Activated naive CD4-positive, alpha-beta T cell treated with anti-CD3 and anti-CD28 coated beads for 36 hours (primary cell): ENCODE measurements around the gene EYA4. TPM values are rescaled to one million over a fixed set of nuclear protein-coding genes. Genes with fewer than 3 reads are reported as not detected.

Experiments
- CTCF ChIA-PET: fragments of 350-600 bp; sonication (Branson Sonifier 250); formaldehyde crosslinking; loops from one replicate; lab custom pipeline; 2021; ENCODE audit warnings: antibody characterized with exemption; lab: Charles Lee
- DNase-seq: peaks from one replicate; pipeline ENCODE4 v3.0.0-alpha.2; 2020
- H3K27ac Mint-ChIP-seq: one replicate; pipeline ENCODE4 v1.8.0; 2021; ENCODE audit warnings: mild to moderate bottlenecking, mixed read lengths
- H3K27me3 Mint-ChIP-seq: one replicate; pipeline ENCODE4 v1.8.0; 2021; ENCODE audit warnings: low read depth, mixed read lengths
- H3K36me3 Mint-ChIP-seq: one replicate; pipeline ENCODE4 v1.8.0; 2021; ENCODE audit warnings: low read depth, mixed read lengths
- H3K4me1 Mint-ChIP-seq: one replicate; pipeline ENCODE4 v1.8.0; 2021; ENCODE audit warnings: low read depth, mixed read lengths
- H3K4me3 Mint-ChIP-seq: one replicate; pipeline ENCODE4 v1.8.0; 2021; ENCODE audit warnings: mild to moderate bottlenecking, moderate library complexity, mixed read lengths
- H3K9me3 Mint-ChIP-seq: one replicate; pipeline ENCODE4 v1.8.0; 2021; ENCODE audit warnings: mixed read lengths
- intact Hi-C: fragments of 100-400 bp; cut with micrococcal nuclease; formaldehyde crosslinking; loops from one replicate; pipeline ENCODE4 v1.15.1; 2023
- total RNA-seq, 2 experiments: library from RNA; stranded (reverse); gene quantifications; one replicate each; pipeline ENCODE4 v1.2.3, GENCODE V29; 2021

EYA4 gene, protein sequence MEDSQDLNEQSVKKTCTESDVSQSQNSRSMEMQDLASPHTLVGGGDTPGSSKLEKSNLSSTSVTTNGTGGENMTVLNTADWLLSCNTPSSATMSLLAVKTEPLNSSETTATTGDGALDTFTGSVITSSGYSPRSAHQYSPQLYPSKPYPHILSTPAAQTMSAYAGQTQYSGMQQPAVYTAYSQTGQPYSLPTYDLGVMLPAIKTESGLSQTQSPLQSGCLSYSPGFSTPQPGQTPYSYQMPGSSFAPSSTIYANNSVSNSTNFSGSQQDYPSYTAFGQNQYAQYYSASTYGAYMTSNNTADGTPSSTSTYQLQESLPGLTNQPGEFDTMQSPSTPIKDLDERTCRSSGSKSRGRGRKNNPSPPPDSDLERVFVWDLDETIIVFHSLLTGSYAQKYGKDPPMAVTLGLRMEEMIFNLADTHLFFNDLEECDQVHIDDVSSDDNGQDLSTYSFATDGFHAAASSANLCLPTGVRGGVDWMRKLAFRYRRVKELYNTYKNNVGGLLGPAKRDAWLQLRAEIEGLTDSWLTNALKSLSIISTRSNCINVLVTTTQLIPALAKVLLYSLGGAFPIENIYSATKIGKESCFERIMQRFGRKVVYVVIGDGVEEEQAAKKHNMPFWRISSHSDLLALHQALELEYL
- total RNA-seq = not detected

DNA sequence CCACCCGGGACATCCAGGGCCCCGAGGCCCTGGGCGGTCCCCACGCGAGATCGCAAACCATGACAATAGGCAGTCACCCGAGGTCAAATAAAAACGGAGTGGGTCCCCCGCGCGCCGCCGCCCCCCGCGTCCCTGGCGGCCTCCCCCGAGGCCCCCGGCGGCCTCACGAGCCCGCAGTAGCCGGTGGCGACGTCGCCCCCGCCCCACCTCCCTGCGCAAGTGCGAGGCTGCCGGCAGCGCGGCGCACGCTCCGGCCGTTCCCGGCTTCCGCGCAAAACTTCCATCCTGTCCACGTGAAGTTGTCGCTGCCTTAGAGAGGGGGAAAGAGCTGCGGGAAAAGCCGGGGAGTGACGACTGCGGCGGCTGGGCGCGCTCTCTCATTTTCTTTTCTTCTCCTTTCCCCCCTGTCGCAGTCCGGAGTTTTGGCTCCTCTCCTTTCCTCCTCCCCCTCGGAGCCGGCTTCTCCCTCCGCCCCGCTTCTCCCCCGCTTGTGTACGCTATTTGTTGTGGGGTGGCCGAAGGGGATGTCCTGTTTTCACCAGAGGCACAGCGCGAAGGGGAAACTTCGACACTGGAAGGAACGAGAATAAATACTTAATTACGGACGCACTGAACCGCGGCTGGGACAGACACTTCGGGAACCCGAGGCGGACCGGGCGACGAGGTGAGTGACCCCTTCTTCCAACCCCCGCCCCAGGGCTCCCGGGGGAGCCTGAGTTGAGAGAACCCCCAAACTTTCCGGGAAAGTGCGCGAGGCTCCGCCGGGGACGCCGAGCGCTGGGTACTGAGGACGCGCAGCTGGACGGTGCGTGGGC, at the start of gene EYA4:
TSS of gene EYA4 (plus strand) at position 272 of the 815 bp plus-strand sequence. CDS start 33,424 bp downstream, outside the sequence.
- CTCF ChIA-PET = no interaction called here
- peaks cover 41% of the 10 kb centered on the region for H3K27me3 Mint-ChIP-seq
- no peaks in the 10 kb centered on the region for H3K36me3 Mint-ChIP-seq
- H3K4me3 Mint-ChIP-seq = peak within 1 kb of the TSS; percentile 36
- intact Hi-C loops = loop anchor here (5.0 kb wide), 1 partner anchor 651 kb away; no protein-coding TSS in a partner anchor
- no peaks in the 10 kb centered on the region for H3K9me3 Mint-ChIP-seq
- no peak for DNase-seq
- H3K27ac Mint-ChIP-seq = no peak within 1 kb of the TSS
- peaks cover 20% of the 10 kb centered on the region for H3K4me1 Mint-ChIP-seq

DNA sequence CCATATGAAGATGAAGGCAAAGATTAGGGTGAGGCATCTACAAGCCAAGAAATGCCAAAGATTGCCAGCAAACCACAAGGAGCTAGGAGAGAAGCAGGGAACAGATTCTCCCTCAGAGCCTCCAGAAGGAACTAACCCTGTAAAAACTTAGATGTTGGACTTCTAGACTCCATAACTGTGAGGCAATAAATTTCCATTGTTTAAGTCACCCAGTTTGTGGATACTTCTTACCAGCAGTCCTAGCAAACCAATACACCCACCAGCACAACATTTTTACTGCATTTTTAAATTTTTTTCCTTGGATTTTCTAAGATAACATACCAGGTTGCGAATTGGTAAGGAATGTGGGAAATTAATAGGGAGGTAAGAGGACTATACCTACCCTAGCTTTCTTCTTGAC, 47.8 kb upstream of the EYA4 start:
- Mint-ChIP-seq H3K4me3 (no peak overlapping the region), H3K27ac (no peak overlapping the region), H3K9me3 (no peaks in the 10 kb centered on the region), H3K27me3 (no peaks in the 10 kb centered on the region), H3K36me3 (no peaks in the 10 kb centered on the region), H3K4me1 (no peaks in the 10 kb centered on the region)
- DNase-seq = no peak
- CTCF ChIA-PET = interaction anchor here (0.7 kb wide), 1 partner anchor 10 kb away, joined by 3 read pairs; no protein-coding TSS in a partner anchor
- intact Hi-C loops = no loop called here

DNA sequence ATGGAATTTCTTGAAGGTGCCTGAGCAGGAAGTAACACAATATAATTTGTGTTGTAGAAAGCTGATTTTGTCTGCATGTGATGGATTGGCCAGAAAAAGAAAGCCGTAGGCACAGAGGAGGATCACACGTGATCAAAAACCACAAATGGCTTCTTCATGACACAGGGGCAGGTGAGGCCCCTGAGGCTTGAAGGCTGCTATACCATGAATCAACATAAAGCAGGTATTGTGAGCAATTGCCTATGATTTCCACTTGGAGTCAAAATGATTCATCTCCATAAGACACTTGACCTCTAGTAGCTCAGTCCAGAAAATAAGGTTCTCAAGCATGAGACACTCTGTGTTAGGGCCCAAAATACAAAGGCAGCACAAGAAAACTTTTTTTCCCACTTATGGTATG, 42.4 kb upstream of the EYA4 start:
- no peak overlapping the region for H3K4me3 Mint-ChIP-seq
- no peak overlapping the region for H3K27ac Mint-ChIP-seq
- DNase-seq = no peak
- intact Hi-C loops = no loop called here
- no peaks in the 10 kb centered on the region for H3K4me1 Mint-ChIP-seq
- no peaks in the 10 kb centered on the region for H3K9me3 Mint-ChIP-seq
- H3K27me3 Mint-ChIP-seq = no peaks in the 10 kb centered on the region
- CTCF ChIA-PET = no interaction called here
- H3K36me3 Mint-ChIP-seq = no peaks in the 10 kb centered on the region

DNA sequence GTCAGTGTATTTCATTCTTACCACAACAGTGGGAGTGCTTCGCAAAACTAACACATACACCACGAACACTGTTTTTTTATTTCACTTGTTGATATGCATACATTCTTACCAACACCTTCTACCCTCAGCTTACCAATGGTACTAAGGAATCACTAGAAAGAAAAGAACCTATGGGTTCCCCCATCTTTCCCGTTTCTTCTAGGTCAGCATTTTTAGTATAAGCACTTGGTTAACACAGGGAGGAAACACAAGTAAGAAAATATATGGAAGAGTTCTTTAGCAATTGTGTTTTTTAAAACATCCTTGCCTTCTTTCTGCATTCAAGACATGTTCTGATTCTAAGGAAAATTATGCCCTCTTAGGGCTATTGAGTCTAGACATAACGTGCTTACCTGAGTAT, 39.9 kb upstream of the EYA4 start:
- no peak overlapping the region for H3K4me3 Mint-ChIP-seq
- H3K36me3 Mint-ChIP-seq = no peaks in the 10 kb centered on the region
- no peak for DNase-seq
- CTCF ChIA-PET = no interaction called here
- no peak overlapping the region for H3K27ac Mint-ChIP-seq
- intact Hi-C loops = no loop called here
- no peaks in the 10 kb centered on the region for H3K9me3 Mint-ChIP-seq
- no peaks in the 10 kb centered on the region for H3K4me1 Mint-ChIP-seq
- H3K27me3 Mint-ChIP-seq = no peaks in the 10 kb centered on the region

DNA sequence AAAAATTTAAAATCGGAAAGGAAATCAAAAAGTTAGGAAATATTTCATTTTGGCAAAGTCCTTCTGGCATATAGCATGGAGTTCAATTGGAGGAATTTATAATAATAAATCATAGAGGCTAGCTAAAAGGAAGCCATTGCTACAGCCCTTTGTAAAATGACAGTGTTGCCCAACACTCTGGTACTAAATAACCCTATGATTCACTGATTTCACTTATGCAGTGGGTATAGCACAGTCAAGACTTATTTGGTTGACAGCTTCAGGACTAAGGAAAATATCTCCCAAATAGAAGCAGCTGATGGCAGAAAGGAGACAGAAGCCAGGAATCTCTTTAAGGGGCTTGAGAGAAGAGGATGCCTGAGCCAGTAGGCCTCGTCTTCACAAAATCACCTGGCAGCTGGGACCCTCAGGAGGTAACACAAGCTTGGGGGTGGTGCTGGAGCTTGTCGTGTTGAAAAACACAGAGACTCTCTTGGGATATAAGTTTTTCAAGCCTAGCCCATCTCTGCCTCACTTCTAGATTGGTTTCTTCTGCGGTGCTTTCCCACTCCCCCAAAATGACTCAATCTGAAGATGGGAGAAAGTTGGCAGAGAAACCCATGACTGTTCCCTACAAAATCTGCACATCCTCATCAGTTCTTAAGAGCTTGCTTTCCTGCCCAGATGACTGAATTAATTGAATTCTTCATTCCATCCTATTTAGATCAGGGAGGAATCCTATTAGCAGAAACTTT, 38.4 kb upstream of the EYA4 start:
- CTCF ChIA-PET = no interaction called here
- no peaks in the 10 kb centered on the region for H3K36me3 Mint-ChIP-seq
- H3K4me3 Mint-ChIP-seq = no peak overlapping the region

DNA sequence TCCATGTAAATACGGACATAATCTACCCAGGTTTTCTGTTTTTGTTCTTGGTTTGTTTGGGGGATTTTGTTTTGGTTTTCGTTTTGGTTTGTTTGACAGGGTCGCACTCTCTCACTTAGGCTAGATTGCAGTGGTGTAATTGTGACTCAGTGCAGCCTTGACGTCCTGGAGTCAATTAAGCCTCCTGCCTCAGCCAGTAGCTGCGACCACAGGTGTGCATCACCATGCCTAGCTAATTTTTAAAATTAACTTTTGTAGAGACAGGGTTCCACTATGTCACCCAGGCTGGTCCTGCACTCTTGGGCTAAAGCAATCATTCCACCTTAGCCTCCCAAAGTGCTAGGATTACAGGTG, 37.8 kb upstream of the EYA4 start:
- no peaks in the 10 kb centered on the region for H3K36me3 Mint-ChIP-seq
- H3K4me1 Mint-ChIP-seq = no peaks in the 10 kb centered on the region
- H3K27ac Mint-ChIP-seq = no peak overlapping the region
- no peaks in the 10 kb centered on the region for H3K27me3 Mint-ChIP-seq
- no peaks in the 10 kb centered on the region for H3K9me3 Mint-ChIP-seq
- DNase-seq = no peak
- intact Hi-C loops = no loop called here
- no peak overlapping the region for H3K4me3 Mint-ChIP-seq
- CTCF ChIA-PET = no interaction called here

More for the DNA sequence above, 38.4 kb upstream of the EYA4 start:
- Mint-ChIP-seq H3K27ac (no peak overlapping the region), H3K27me3 (no peaks in the 10 kb centered on the region), H3K4me1 (no peaks in the 10 kb centered on the region), H3K9me3 (no peaks in the 10 kb centered on the region)
- DNase-seq = no peak
- intact Hi-C loops = no loop called here

DNA sequence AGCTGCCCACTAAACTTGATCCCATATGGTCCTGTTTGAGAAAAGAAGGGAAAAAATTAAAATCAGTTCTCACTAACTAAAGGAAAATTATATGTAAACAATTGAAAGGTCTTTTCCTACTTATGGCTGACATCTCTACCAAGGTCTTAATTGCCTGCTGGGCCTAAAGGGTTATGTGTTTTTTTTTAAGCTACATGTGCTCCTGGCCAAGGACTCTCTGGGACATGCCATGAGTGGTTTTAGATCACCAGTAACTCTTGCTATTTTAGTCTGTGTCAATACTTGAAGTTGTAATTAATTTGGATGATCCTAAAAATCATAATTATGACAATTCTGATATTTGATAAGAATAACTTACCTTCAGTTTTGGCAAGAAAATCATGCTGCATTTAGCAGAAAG, 35.9 kb upstream of the EYA4 start:
- Mint-ChIP-seq H3K4me3 (no peak overlapping the region), H3K4me1 (no peaks in the 10 kb centered on the region), H3K9me3 (peaks cover 1% of the 10 kb centered on the region), H3K27me3 (no peaks in the 10 kb centered on the region), H3K27ac (no peak overlapping the region), H3K36me3 (no peaks in the 10 kb centered on the region)
- intact Hi-C loops = no loop called here
- no peak for DNase-seq
- CTCF ChIA-PET = no interaction called here

DNA sequence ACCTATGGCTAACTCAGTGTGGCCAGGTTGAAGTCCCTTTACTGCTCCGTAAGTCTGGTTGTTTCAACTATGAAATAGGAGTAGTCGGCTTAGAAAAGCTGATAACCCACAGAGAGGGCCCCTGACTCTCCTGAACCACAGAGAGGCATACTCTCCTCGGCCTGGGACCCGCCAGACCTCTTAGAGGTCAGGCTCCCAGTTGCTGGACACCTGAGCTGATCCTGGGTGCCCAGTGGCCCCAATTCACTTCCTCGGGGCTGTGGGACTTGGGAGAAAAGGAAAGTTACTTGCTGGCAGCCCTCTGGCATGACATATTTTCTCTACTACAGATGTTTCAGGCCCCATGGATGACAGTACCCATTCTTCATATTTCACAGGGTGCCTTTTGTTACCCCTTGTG, 34.2 kb upstream of the EYA4 start:
- Mint-ChIP-seq H3K36me3 (no peaks in the 10 kb centered on the region), H3K27ac (no peak overlapping the region), H3K4me1 (no peaks in the 10 kb centered on the region), H3K27me3 (no peaks in the 10 kb centered on the region), H3K4me3 (no peak overlapping the region), H3K9me3 (peaks cover 1% of the 10 kb centered on the region)
- no peak for DNase-seq
- CTCF ChIA-PET = no interaction called here
- intact Hi-C loops = no loop called here

DNA sequence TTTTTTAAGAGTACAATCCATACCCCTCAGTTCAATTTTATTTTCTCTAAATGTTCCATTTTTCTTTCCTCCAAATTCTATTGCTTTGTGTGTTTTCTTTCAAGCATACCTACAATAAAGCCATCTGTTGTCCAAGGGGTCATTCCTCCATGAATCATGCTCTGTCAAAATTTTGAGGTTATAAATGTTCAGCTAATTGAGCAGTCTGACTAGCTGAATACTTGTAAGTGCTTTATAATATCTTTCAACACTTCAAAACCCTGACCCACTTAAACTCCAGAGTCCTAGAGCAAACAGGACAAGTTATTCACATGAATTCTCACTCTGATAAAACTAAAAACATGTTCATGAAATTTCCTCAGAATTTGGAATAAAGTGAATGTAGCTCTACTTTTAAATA, 33.4 kb upstream of the EYA4 start:
- H3K4me3 Mint-ChIP-seq = no peak overlapping the region
- intact Hi-C loops = no loop called here
- no peaks in the 10 kb centered on the region for H3K36me3 Mint-ChIP-seq
- CTCF ChIA-PET = no interaction called here
- no peaks in the 10 kb centered on the region for H3K27me3 Mint-ChIP-seq
- DNase-seq = no peak
- peaks cover 1% of the 10 kb centered on the region for H3K9me3 Mint-ChIP-seq
- no peaks in the 10 kb centered on the region for H3K4me1 Mint-ChIP-seq
- no peak overlapping the region for H3K27ac Mint-ChIP-seq

DNA sequence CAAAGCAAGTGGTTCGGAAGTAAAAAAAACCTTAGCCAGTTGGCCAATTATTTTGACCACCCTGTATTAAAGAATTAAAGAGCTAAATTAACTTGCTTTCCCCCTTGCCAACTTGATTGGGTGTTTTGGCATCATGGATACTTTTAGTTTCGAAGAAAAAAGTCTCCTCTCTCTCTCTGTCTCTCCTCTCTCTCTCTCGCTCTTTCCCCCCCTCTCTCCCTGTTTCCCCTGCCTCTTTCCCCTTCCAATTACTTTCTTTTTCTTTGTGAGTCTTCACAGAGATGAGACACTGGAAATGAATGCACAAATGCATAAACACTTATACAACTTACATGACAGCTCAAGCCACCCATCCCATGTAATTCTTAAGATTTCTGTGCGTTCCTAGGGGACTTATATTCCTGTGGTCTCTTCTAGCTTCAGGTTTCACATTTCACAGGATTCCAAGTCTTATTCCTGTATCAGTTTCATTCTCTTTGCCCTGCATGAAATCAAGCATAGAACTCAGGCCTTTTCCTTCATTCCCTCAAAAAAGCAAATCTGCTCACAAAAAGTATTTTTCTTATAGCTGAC, 32.9 kb upstream of the EYA4 start:
- Mint-ChIP-seq H3K9me3 (peaks cover 1% of the 10 kb centered on the region), H3K4me3 (no peak overlapping the region), H3K4me1 (no peaks in the 10 kb centered on the region), H3K36me3 (no peaks in the 10 kb centered on the region), H3K27me3 (no peaks in the 10 kb centered on the region), H3K27ac (no peak overlapping the region)
- CTCF ChIA-PET = no interaction called here
- intact Hi-C loops = no loop called here
- no peak for DNase-seq

DNA sequence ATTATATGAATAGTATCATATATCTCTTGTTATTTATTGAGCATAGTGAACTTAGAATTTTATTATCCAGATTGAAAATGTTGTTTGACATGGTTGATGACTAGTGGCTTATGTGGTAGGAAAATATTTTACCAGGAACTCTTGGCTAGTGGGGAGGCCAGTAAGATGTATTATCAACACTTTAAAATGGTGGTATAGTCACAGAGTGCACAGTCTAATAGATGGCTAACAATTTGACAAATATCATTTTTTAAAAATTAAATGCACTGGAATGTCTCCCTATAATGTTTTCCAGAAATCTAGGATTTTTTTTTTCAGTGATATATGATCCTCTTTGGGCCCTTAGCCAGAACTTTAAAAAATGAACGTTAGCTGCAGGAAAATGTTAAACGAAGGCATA, 26.9 kb upstream of the EYA4 start:
- Mint-ChIP-seq H3K4me3 (no peak overlapping the region), H3K9me3 (peaks cover 1% of the 10 kb centered on the region), H3K27ac (no peak overlapping the region), H3K27me3 (no peaks in the 10 kb centered on the region), H3K36me3 (no peaks in the 10 kb centered on the region), H3K4me1 (no peaks in the 10 kb centered on the region)
- DNase-seq = no peak
- intact Hi-C loops = no loop called here
- CTCF ChIA-PET = no interaction called here

DNA sequence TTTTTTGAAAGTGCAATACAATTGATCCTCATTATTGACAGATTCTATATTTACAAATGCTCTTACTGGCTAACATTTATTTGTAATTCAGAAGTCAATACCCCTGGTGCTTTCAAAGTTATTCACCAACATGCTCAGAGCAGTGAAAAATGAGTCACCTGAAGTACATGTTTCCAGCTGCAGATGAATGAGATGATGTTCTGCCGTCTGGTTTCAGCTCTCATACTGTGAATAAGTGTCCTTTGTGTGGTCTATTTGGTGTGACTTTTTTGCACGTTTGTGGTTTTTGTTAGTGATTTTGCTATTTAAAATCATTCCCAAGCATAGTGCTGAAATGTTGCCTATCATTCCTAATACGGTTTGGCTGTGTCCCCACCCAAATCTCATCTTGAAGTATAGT, 22.3 kb upstream of the EYA4 start:
- no peaks in the 10 kb centered on the region for H3K4me1 Mint-ChIP-seq
- intact Hi-C loops = no loop called here
- no peaks in the 10 kb centered on the region for H3K9me3 Mint-ChIP-seq
- CTCF ChIA-PET = no interaction called here
- no peaks in the 10 kb centered on the region for H3K36me3 Mint-ChIP-seq
- H3K27me3 Mint-ChIP-seq = no peaks in the 10 kb centered on the region
- no peak for DNase-seq
- no peak overlapping the region for H3K4me3 Mint-ChIP-seq
- no peak overlapping the region for H3K27ac Mint-ChIP-seq
